ENCODE results near the gene AKR1D1.
"Not testable (repeated sequence)": the region's sequence is repeated elsewhere in the genome, so short reads cannot be mapped to it uniquely, and the experiment has no call there.

DNA sequence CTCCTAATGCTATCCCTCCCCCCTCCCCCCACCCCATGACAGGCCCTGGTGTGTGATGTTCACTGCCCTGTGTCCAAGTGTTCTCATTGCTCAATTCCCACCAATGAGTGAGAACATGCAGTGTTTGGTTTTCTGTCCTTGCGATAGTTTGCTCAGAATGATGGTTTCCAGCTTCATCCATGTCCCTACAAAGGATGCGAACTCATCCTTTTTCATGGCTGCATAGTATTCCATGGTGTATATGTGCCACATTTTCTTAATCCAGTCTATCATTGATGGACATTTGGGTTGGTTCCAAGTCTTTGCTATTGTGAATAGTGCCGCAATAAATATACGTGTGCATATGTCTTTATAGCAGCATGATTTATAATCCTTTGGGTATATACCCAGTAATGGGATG is 20.6 kb upstream of the AKR1D1 start:
- TF ChIP-seq CBX2 (IDR thresholded peaks at IDR 0.05; ENCODE audit: low read depth, low read length); CBX2 (CRISPR knock-in tag; IDR thresholded peaks at IDR 0.05; ENCODE audit: low read depth); TOE1 (CRISPR knock-in tag; IDR thresholded peaks at IDR 0.05); CHCHD3 (CRISPR knock-in tag; IDR thresholded peaks at IDR 0.05); ZBTB7B (CRISPR knock-in tag; IDR thresholded peaks at IDR 0.05): not testable (repeated sequence)

Data from HepG2 (cell line).